Activated effector memory CD4-positive, alpha-beta T cell treated with Interleukin-2 at 50 U/mL for 16 hours (primary cell): Measurements from ENCODE around the gene LRP10.

Source experiments
- DNase-seq: peaks from one replicate; pipeline ENCODE4 v3.0.0-alpha.2; 2020

The LRP10 gene

GRCh38 chr14:22926316-22926715 lies 54.8 kb downstream of the LRP10 start:
- DNase-seq, result no peak

DNA sequence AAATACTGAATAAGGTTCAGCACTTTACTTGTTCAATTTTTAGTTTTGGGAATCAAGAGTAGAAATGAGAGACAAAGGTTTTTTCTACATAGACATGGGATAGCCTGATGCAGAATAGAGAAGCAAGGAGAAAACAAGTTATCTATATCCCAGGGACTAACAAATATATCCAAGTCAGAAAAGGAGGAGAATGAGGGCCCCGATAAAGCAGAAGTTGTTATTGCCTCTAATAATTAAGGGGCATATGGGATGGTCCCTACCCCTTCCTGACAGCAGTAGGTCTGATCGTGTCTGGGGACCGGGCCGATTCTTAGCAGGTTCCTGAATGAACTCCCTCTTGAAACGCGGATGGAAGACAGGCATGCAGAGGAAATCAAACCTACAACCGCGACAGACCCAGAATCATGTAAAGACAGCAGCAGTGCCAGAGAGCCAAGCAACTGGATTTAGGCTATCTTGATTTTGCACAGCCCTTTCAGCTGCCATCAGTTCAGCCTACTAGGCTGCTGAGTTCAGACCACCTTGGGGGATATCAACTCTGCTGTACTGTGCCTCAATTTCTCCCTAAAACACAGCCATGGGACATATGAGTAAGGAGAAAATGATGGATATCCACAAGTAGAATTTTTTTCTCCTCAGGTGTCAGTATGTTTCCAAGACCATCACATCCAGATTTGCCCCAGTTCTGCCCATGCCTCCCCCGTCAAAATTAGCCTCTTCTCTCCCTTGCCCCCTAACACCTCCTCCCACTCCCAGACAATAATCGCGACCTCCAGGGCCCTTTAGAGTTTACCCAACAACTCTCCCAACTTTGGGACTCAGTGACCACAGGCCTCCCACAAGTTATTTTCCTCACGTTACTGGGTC lies 56.9 kb downstream of the LRP10 start:
- no peak for DNase-seq

DNA sequence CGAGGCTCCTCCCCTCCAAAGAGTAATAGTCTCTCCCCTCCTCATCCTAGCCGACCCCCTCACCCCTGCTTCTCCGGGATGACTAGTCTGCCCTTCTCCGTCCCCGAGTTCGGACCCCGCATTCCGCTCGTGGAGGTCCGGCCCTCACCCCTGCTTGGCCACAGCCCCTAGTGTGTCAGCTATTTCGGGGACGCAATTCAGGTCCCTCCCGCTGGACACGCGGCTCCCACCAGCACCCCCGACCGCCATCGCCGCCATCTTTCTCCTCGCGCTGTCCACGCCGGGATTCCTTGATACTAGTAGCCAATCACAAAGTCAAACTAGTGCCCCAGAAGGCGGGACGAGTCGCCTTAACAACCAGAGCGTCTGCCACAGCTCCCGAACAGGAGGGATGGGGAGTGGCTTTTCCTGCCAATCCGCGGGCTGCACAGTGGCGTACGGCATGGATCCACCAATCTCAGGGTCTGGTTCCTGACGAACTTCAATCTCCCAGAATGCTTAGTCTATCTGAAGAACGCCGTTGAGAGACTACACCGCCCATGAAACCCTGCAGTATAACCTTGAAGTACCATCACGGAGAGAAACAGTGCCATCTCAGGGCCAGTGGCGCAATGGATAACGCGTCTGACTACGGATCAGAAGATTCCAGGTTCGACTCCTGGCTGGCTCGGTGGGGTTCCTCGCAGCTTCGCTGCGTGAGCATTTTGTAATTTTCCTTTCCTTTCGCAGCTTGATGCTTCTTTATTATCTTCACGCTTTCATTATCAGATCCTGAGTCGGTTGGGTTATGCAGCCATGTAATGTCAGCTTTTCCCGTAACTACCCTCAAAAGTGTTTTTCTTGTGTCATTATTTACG lies 57.8 kb downstream of the LRP10 start, which contains the start of gene PRMT5:
Gene PRMT5, minus strand, starts transcription at position 273 of the 857 bp plus-strand sequence. Its CDS starts 15 bp downstream, at position 258.
- DNase-seq, result peak; percentile 92

DNA sequence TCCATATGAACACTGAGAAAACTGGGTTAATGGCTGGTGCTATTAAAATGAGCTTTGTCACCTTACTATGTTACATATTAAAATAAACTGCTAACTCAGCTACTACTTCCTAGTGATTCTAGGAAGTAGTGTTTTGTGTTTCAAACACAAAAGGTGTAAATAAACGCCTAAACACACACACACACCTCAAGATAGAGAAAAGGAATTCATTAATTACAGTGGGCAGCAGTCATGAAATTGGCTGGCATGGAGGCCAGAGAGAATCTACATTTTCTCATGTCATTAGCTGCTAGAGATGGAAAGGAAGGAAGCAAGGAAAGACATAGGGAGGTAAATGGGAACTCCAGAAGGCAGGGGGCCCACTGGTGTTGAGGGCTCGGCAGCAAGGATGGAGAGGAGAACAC lies 58.4 kb downstream of the LRP10 start:
- no peak for DNase-seq
